KMS-11 (cell line): Measurements from ENCODE around the gene FNDC3B.

Experiments used
- H2AFZ ChIP-seq: fragments of 200-600 bp; sonication (generic); 2 replicates; pipeline ENCODE4 v1.6.1; 2016; ENCODE audit warnings: antibody characterized with exemption, mixed run types, low read depth
- H3K27ac ChIP-seq: fragments of 200-600 bp; sonication (generic); 2 replicates; pipeline ENCODE4 v1.6.1; 2016; ENCODE audit warnings: mild to moderate bottlenecking, mixed run types
- H3K27me3 ChIP-seq: fragments of 200-600 bp; sonication (generic); 2 replicates; pipeline ENCODE4 v1.6.1; 2017; ENCODE audit warnings: mild to moderate bottlenecking, low read depth, mixed run types, moderate library complexity; ENCODE audit not compliant: insufficient read depth
- H3K36me3 ChIP-seq: fragments of 200-600 bp; sonication (generic); 2 replicates; pipeline ENCODE4 v1.6.1; 2017; ENCODE audit warnings: mild to moderate bottlenecking, mixed run types; ENCODE audit not compliant: insufficient read depth
- H3K4me1 ChIP-seq: fragments of 200-600 bp; sonication (generic); 2 replicates; pipeline ENCODE4 v1.6.1; 2016; ENCODE audit warnings: mild to moderate bottlenecking, low read depth, mixed run types; ENCODE audit not compliant: poor library complexity, severe bottlenecking
- H3K4me2 ChIP-seq: fragments of 200-600 bp; sonication (generic); 2 replicates; pipeline ENCODE4 v1.7.0; 2016; ENCODE audit warnings: mild to moderate bottlenecking, mixed run types
- H3K4me3 ChIP-seq: fragments of 200-600 bp; sonication (generic); IDR thresholded peaks from 2 replicates; pipeline ENCODE4 v1.6.1; 2017; ENCODE audit warnings: low read depth, low read length, mixed read lengths; ENCODE audit not compliant: insufficient read depth
- H3K79me2 ChIP-seq: fragments of 200-600 bp; sonication (generic); 2 replicates; pipeline ENCODE4 v1.6.1; 2016; ENCODE audit warnings: low read depth, mixed run types; ENCODE audit not compliant: insufficient read depth
- H3K9ac ChIP-seq: fragments of 200-600 bp; sonication (generic); 2 replicates; pipeline ENCODE4 v1.6.1; 2016; ENCODE audit warnings: mild to moderate bottlenecking, mixed run types
- H4K20me1 ChIP-seq: fragments of 200-600 bp; sonication (generic); 2 replicates; pipeline ENCODE4 v1.6.1; 2016; ENCODE audit warnings: mild to moderate bottlenecking, mixed run types; ENCODE audit not compliant: insufficient read depth
- TF ChIP-seq, protein P1 (sequence below): fragments of 200-600 bp; sonication (generic); conservative IDR thresholded peaks from 2 replicates; pipeline ENCODE4 v1.6.1; 2017; ENCODE audit warnings: low read depth, mild to moderate bottlenecking, antibody characterized with exemption, low read length, moderate library complexity, mixed read lengths

The FNDC3B gene

DNA sequence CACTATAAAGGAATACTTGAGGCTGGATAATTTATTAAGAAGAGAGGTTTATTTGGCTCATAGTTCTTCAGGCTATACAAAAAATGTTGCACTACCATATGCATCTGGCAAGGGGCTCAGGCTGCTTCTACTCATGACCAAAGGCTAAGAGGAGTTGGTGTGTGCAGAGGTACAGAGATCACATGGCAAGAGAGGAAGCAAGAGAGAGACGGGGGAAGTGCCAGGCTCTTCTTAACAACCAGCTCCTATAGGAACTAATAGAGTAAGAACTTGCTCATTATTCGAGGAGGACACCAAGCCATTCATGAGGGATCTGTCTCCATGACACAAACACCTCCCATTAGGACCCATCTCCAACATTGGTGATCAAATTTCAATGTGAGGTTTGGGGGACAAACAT is 6.0 kb upstream of the FNDC3B start:
- Histone ChIP-seq H3K27ac (no peak overlapping the region), H4K20me1 (no peaks in the 10 kb centered on the region), H3K9ac (no peak overlapping the region), H3K36me3 (no peaks in the 10 kb centered on the region), H3K79me2 (peaks cover 1% of the 10 kb centered on the region; the same call in 1 of the 2 replicates), H3K4me2 (no peak overlapping the region), H3K4me3 (no peak overlapping the region), H3K4me1 (peaks cover 37% of the 10 kb centered on the region), H2AFZ (no peak overlapping the region), H3K27me3 (no peaks in the 10 kb centered on the region)
- TF ChIP-seq, protein P1, sequence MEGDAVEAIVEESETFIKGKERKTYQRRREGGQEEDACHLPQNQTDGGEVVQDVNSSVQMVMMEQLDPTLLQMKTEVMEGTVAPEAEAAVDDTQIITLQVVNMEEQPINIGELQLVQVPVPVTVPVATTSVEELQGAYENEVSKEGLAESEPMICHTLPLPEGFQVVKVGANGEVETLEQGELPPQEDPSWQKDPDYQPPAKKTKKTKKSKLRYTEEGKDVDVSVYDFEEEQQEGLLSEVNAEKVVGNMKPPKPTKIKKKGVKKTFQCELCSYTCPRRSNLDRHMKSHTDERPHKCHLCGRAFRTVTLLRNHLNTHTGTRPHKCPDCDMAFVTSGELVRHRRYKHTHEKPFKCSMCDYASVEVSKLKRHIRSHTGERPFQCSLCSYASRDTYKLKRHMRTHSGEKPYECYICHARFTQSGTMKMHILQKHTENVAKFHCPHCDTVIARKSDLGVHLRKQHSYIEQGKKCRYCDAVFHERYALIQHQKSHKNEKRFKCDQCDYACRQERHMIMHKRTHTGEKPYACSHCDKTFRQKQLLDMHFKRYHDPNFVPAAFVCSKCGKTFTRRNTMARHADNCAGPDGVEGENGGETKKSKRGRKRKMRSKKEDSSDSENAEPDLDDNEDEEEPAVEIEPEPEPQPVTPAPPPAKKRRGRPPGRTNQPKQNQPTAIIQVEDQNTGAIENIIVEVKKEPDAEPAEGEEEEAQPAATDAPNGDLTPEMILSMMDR = no peak

DNA sequence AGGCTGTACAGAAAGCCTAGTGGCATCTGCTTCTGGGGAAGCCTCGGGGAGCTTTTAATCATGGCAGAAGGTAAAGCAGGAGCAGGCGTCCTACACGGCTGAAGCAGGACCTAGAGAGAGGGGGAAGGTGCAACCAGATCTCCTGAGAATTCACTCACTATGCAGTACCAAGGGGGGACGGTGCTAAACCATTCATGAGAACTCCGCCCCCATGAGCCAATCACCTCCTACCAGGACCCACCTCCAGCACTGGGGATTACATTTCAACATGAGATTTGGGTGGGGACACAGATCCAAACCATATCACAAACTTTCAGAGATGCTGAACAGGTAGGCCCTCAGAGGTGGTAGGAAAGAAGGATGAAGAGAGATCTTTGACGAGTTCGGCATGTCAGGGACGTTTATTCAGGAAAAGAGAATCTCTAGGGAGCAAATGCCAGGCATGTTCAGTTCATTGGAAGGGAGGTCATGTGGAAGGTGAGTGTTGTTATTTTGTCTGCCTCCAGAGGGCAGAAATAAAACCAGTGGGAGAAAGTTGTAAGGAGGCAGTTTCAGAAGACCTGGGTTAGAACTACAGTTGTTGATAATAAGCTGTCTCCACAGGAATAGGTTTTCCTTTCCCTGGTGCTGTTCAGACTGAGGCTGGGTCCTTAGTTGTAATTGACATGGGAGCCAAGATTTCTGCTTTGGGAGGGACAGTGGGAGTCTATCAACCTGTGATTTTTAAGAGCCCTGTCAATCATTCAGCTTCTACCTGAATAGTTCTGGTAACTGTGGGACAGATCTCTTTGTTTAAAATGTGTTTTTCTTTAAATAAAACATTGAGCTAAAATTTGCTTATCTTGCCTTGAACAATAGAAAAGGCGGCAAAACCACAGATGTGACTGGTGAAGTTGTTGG is 4.3 kb upstream of the FNDC3B start:
- Histone ChIP-seq H3K36me3 (no peaks in the 10 kb centered on the region), H3K27me3 (no peaks in the 10 kb centered on the region), H3K9ac (no peak overlapping the region), H3K79me2 (peaks cover 16% of the 10 kb centered on the region), H4K20me1 (no peaks in the 10 kb centered on the region), H2AFZ (no peak overlapping the region), H3K27ac (no peak overlapping the region), H3K4me2 (peak overlapping the region; percentile 17; the same call in 1 of the 2 replicates), H3K4me3 (no peak overlapping the region), H3K4me1 (peaks cover 45% of the 10 kb centered on the region)
- TF ChIP-seq, protein P1 = peak; percentile 83

DNA sequence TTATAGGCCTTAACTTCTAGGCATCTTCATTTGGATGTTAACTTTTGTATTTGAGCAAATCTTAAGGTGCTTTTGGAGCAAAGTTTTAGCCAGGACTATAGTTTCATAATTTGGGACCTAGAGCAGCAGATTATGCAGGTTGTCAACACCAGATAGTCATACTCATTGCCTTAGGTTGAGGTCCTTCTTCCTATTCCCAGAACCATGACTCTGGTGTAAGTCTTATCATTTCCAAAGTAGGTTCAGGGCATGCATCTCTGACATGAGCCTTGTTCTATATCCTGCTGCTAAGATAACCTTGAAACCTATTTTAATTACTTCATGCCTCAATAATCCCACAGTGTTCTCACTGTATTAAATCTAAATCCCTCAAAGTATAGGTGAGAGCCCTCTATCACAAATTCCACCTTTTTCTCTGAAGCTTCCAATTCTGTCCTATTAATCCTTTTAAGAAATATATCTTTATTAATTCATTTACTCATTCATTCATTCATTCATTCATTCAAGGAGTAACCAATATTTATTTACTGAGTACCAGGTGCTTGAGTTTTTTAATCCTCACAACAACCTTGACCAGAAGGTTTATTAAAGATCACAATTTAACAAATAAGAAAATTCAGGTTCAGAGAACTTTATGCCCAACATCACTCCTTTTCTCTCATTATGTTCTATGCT is 2.7 kb upstream of the FNDC3B start:
- H3K4me3 ChIP-seq = no peak overlapping the region
- no peaks in the 10 kb centered on the region for H3K27me3 ChIP-seq
- H3K79me2 ChIP-seq = peaks cover 33% of the 10 kb centered on the region
- no peak overlapping the region for H3K9ac ChIP-seq
- H3K4me2 ChIP-seq = peak overlapping the region; percentile 2; the same call in 1 of the 2 replicates
- no peaks in the 10 kb centered on the region for H3K36me3 ChIP-seq
- H3K4me1 ChIP-seq = peaks cover 49% of the 10 kb centered on the region
- no peak overlapping the region for H3K27ac ChIP-seq
- H4K20me1 ChIP-seq = 0 out of 2 replicates have a peak, but pooled peaks cover 5% of the 10 kb centered on the region
- TF ChIP-seq, protein P1 = no peak
- H2AFZ ChIP-seq = no peak overlapping the region

DNA sequence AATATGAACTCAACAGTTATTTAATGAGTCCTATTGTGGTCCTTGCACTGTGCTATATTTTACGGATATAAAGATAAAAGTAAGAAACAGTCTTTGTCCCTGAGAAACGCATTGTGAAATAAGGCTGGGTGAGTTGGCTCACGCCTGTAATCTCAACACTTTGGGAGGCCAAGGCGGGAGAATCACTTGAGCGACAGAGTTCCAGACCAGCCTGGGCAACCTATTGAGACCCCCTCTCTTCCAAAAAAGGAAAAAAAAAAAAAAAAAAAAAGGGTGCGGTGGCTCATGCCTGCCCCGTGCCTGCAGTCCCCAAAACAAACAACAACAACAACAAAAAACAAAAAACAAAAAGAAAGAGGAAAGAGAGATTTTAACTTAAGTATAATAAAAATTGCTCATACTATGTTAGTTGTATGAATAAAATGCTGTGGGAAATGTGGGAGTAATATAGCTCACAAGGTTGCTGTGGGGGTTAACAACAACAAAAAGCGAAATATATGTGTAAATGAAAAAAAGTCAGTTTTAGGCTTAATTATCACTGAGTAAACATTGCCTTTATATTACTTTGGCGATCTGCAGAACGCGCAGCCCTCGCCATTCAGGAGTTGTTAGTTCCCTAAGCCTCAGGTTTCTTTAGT is 461 bp upstream of the FNDC3B start:
- peaks cover 72% of the 10 kb centered on the region for H3K4me1 ChIP-seq
- peaks cover 55% of the 10 kb centered on the region for H3K79me2 ChIP-seq
- no peaks in the 10 kb centered on the region for H3K27me3 ChIP-seq
- H3K4me3 ChIP-seq = no peak overlapping the region
- H3K27ac ChIP-seq = peak overlapping the region; percentile 78; the same call in 1 of the 2 replicates
- H3K36me3 ChIP-seq = no peaks in the 10 kb centered on the region
- TF ChIP-seq, protein P1 = no peak
- peaks cover 21% of the 10 kb centered on the region for H4K20me1 ChIP-seq
- H2AFZ ChIP-seq = peak overlapping the region; percentile 58; the same call in 1 of the 2 replicates
- peak overlapping the region; percentile 80 for H3K4me2 ChIP-seq
- peak overlapping the region; percentile 97; the same call in 1 of the 2 replicates for H3K9ac ChIP-seq
